ENCODE data around the gene OR13G1. TPM values are rescaled to one million over a fixed set of nuclear protein-coding genes. Genes with fewer than 3 reads are reported as not detected.

The OR13G1 gene
- total RNA-seq, 1 donor from 2014 or later: not detected

- H3K27me3 Mint-ChIP-seq (ENCODE audit: low read depth): no peaks in the 10 kb centered on the region
Observed at GRCh38 chr1:247647864-247648263, 31.7 kb downstream of the OR13G1 start.

DNA sequence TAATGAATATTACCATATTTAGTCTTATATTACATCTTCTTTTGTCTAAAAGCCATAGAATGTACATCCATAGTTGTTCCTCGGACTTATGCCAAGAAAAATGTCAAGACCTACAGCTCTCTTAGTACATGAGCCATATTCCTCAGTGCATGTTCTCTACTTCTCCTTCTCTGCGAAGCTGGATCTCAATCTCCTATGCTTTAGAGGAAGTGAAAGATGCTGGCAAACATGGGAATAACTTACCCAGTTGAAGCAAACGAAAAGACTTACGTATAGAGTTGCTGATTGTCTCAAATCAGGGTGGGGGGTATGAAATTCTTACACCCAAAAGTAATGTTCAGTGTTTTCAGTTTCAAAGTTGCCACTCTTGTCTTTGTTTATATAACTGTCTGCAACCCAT lies 32.7 kb downstream of the OR13G1 start:
- H3K4me1 Mint-ChIP-seq (ENCODE audit: low read depth): no peaks in the 10 kb centered on the region
- no peaks in the 10 kb centered on the region for H3K27me3 Mint-ChIP-seq (ENCODE audit: low read depth)
- TF ChIP-seq, protein P1, sequence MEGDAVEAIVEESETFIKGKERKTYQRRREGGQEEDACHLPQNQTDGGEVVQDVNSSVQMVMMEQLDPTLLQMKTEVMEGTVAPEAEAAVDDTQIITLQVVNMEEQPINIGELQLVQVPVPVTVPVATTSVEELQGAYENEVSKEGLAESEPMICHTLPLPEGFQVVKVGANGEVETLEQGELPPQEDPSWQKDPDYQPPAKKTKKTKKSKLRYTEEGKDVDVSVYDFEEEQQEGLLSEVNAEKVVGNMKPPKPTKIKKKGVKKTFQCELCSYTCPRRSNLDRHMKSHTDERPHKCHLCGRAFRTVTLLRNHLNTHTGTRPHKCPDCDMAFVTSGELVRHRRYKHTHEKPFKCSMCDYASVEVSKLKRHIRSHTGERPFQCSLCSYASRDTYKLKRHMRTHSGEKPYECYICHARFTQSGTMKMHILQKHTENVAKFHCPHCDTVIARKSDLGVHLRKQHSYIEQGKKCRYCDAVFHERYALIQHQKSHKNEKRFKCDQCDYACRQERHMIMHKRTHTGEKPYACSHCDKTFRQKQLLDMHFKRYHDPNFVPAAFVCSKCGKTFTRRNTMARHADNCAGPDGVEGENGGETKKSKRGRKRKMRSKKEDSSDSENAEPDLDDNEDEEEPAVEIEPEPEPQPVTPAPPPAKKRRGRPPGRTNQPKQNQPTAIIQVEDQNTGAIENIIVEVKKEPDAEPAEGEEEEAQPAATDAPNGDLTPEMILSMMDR (IDR thresholded peaks at IDR 0.05): no peak
- DNase-seq (ENCODE audit: low spot score): no peak
- H3K36me3 Mint-ChIP-seq (ENCODE audit: low read depth): no peaks in the 10 kb centered on the region
- H3K4me3 Mint-ChIP-seq (ENCODE audit: unreplicated experiment): no peak overlapping the region
- H3K27ac Mint-ChIP-seq (ENCODE audit: unreplicated experiment): no peak overlapping the region
- H3K9me3 Mint-ChIP-seq (ENCODE audit: low read depth): peaks cover 3% of the 10 kb centered on the region

More at GRCh38 chr1:247647864-247648263, 31.7 kb downstream of the OR13G1 start:
- Mint-ChIP-seq H3K36me3 (ENCODE audit: low read depth) (no peaks in the 10 kb centered on the region), H3K27ac (ENCODE audit: unreplicated experiment) (no peak overlapping the region), H3K9me3 (ENCODE audit: low read depth) (peaks cover 3% of the 10 kb centered on the region), H3K4me3 (ENCODE audit: unreplicated experiment) (no peak overlapping the region), H3K4me1 (ENCODE audit: low read depth) (no peaks in the 10 kb centered on the region)
- no peak for DNase-seq (ENCODE audit: low spot score)
- TF ChIP-seq, protein P1 (IDR thresholded peaks at IDR 0.05): no peak

DNA sequence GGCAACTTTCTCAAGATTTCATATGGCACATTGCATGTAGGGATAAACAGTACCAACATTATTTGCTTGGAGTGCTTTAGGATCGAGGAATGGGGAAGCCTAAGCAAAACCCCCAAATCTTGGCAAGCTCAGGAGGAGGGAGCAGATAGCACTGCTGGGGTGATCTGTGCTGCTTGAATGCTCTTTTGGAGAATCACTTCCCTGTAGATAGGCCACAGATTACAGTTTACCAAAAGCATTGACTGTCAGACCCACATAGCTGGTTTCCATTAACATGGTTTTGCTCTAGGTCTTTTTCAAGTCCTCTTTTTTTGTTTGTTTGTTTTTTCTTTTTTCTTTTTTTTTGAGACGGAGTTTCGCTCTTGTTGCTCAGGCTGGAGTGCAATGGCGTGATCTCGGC lies 36.8 kb downstream of the OR13G1 start:
- peaks cover 13% of the 10 kb centered on the region for H3K9me3 Mint-ChIP-seq (ENCODE audit: low read depth)

GRCh38 chr1:247639381-247639981 lies 40.1 kb downstream of the OR13G1 start:
- H3K27ac Mint-ChIP-seq (ENCODE audit: unreplicated experiment): no peak overlapping the region
- TF ChIP-seq, protein P1 (IDR thresholded peaks at IDR 0.05): no peak
- H3K9me3 Mint-ChIP-seq (ENCODE audit: low read depth): peaks cover 21% of the 10 kb centered on the region
- peaks cover 5% of the 10 kb centered on the region for H3K4me1 Mint-ChIP-seq (ENCODE audit: low read depth)
- H3K4me3 Mint-ChIP-seq (ENCODE audit: unreplicated experiment): peak overlapping the region; percentile 62
- H3K36me3 Mint-ChIP-seq (ENCODE audit: low read depth): no peaks in the 10 kb centered on the region
- DNase-seq (ENCODE audit: low spot score): peak; percentile 87
- H3K27me3 Mint-ChIP-seq (ENCODE audit: low read depth): no peaks in the 10 kb centered on the region

More for the DNA sequence above, 36.8 kb downstream of the OR13G1 start:
- peaks cover 5% of the 10 kb centered on the region for H3K4me1 Mint-ChIP-seq (ENCODE audit: low read depth)
- no peak for DNase-seq (ENCODE audit: low spot score)
- no peaks in the 10 kb centered on the region for H3K27me3 Mint-ChIP-seq (ENCODE audit: low read depth)
- H3K4me3 Mint-ChIP-seq (ENCODE audit: unreplicated experiment): no peak overlapping the region
- no peak overlapping the region for H3K27ac Mint-ChIP-seq (ENCODE audit: unreplicated experiment)
- TF ChIP-seq, protein P1 (IDR thresholded peaks at IDR 0.05): no peak
- H3K36me3 Mint-ChIP-seq (ENCODE audit: low read depth): no peaks in the 10 kb centered on the region

GRCh38 chr1:247638781-247639180 lies 40.8 kb downstream of the OR13G1 start:
- Mint-ChIP-seq H3K27ac (ENCODE audit: unreplicated experiment) (no peak overlapping the region), H3K4me1 (ENCODE audit: low read depth) (peaks cover 5% of the 10 kb centered on the region), H3K27me3 (ENCODE audit: low read depth) (no peaks in the 10 kb centered on the region), H3K9me3 (ENCODE audit: low read depth) (peaks cover 26% of the 10 kb centered on the region), H3K4me3 (ENCODE audit: unreplicated experiment) (peak overlapping the region; percentile 62), H3K36me3 (ENCODE audit: low read depth) (no peaks in the 10 kb centered on the region)
- TF ChIP-seq, protein P1 (IDR thresholded peaks at IDR 0.05): no peak
- no peak for DNase-seq (ENCODE audit: low spot score)
